Measurements from ENCODE around the gene TXNRD1. TPM values are rescaled to one million over a fixed set of nuclear protein-coding genes. Genes with fewer than 3 reads are reported as not detected.

TXNRD1 gene
- total RNA-seq, 1 experiment from 2014 or later: 327 TPM

DNA sequence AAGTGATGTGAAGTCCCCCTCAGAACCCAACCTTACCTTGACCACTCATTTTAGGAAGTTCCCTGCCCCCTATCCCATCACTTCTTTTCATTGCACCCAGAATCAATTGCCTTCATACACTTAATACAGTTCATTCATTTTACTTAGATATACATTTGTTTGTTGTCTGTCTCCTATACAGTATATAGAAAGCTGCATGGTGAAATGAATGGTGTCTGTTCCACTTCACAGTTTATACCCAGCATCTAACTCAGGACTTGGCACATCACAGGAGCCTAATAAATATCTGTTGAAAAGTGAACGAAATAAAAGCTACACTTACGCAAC lies 38.3 kb upstream of the TXNRD1 start:
- DNase-seq (ENCODE audit: low read depth, low spot score): no peak
- ChIA-PET CTCF (interaction anchor here (0.5 to 0.7 kb wide), 2 partner anchors 17 to 289 kb away, joined by 3 read pairs; no protein-coding TSS in a partner anchor), POLR2A (no interaction called here), RAD21 (ENCODE audit: low non-redundant PET in 1 of 2, low total read pairs in 2 of 2, uncharacterized antibody in 2 of 2, unreplicated experiment in 2 of 2) (interaction anchor here in 1 of 2 experiments (0.6 kb wide), 1 partner anchor 189 kb away, joined by 3 read pairs; no protein-coding TSS in a partner anchor)
- TF ChIP-seq YY1 (IDR thresholded peaks at IDR 0.05; ENCODE audit: extremely low read depth, insufficient replicate concordance, low read depth, low read length): no peak
- Histone ChIP-seq H3K9ac (ENCODE audit: low read length) (no peak overlapping the region), H3K4me1 (ENCODE audit: control insufficient read depth in 1 of 2, insufficient read depth in 2 of 2, low read length in 2 of 2) (peaks cover 16 to 23% of the 10 kb centered on the region in 2 experiments; a peak in 3 of 4 replicates), H3K36me3 (ENCODE audit: control insufficient read depth in 1 of 2, insufficient read depth in 2 of 2, low read length in 2 of 2) (no peaks in the 10 kb centered on the region), H3K4me3 (replicated peaks in 1 of 2; ENCODE audit: low read depth in 1 of 2, low read length in 2 of 2) (no peak overlapping the region), H3K27me3 (ENCODE audit: insufficient read depth, low read length) (no peaks in the 10 kb centered on the region), H3K27ac (ENCODE audit: low read depth, low read length) (no peak overlapping the region; the same call in 1 of the 2 replicates), H3K9me2 (ENCODE audit: insufficient read depth) (no peaks in the 10 kb centered on the region), H3K79me2 (ENCODE audit: insufficient read depth, low read length) (no peaks in the 10 kb centered on the region), H4K20me1 (ENCODE audit: insufficient read depth) (no peaks in the 10 kb centered on the region), H3K4me2 (ENCODE audit: low read length) (peak overlapping the region; percentile 47), H3K9me3 (ENCODE audit: control insufficient read depth in 1 of 2, insufficient read depth in 1 of 2, low read depth in 1 of 2, low read length in 2 of 2) (no peaks in the 10 kb centered on the region), H2AFZ (ENCODE audit: low read depth, low read length, poor library complexity, severe bottlenecking) (peak overlapping the region; percentile 99)
- ATAC-seq: peak; percentile 53
- BruUV-seq (replicated peaks): no TSS peak
- intact Hi-C loops (cut with micrococcal nuclease): no loop called here

DNA sequence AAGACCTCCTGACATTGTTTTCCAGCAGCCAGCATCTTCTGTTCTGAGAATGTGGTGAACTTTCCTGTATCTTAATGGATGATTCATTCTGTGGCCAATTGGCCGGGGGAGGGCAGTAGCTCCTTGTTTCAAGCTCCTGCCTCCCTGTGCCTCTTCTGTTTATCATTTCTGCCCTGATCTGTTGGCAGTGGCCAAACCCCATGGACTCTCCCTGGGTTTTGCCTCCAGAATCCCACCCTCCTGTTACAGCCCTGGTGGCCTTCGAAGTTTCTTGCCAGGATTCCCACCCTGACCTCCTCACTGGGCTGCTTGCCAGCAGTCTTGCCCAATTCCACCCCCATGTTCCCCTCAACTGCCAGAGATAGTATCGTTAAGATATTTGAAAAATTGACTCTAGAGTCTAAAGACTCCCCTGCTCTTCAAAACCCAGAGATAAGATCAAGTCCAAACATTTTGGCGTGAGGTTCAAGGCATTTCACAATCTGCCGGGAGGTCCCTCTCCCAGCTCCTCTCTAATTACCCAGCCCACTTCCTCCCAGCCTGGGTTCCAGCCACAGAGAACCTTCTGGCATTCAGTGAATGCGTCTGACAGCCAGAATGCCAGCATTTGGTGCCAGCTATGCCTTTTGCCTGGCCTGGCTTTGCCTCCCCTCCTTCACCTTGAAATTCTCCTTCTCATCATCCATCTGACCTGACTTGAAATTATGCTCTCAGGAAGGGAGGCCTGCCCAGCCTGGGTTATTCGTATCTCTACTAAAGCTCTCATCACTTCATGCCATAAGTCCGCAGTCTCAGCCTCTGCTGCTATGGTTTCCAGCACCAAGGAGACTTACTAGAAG lies 37.7 kb upstream of the TXNRD1 start:
- H3K36me3 ChIP-seq (ENCODE audit: control insufficient read depth in 1 of 2, insufficient read depth in 2 of 2, low read length in 2 of 2): no peaks in the 10 kb centered on the region
- peak; percentile 26; the same call in 1 of the 2 replicates for TF ChIP-seq FOSL1 (IDR thresholded peaks at IDR 0.05; ENCODE audit: low read depth)
- no peak for TF ChIP-seq POLR2A (IDR thresholded peaks at IDR 0.05; ENCODE audit: borderline replicate concordance, extremely low read depth, insufficient read depth, insufficient read length)
- 0 out of 2 replicates have a peak, but pooled peaks have one; percentile 45 for TF ChIP-seq CEBPB (IDR thresholded peaks at IDR 0.05; ENCODE audit: low read depth)
- no peak for TF ChIP-seq SIN3A (IDR thresholded peaks at IDR 0.05; ENCODE audit: low read depth)
- TF ChIP-seq JUND (IDR thresholded peaks at IDR 0.05): peak; percentile 30; the same call in 1 of the 2 replicates
- TF ChIP-seq, protein P1, sequence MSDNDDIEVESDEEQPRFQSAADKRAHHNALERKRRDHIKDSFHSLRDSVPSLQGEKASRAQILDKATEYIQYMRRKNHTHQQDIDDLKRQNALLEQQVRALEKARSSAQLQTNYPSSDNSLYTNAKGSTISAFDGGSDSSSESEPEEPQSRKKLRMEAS (IDR thresholded peaks at IDR 0.05): no peak
- TF ChIP-seq EGR1 (IDR thresholded peaks at IDR 0.05; ENCODE audit: low read depth): no peak
- TF ChIP-seq, protein P2, sequence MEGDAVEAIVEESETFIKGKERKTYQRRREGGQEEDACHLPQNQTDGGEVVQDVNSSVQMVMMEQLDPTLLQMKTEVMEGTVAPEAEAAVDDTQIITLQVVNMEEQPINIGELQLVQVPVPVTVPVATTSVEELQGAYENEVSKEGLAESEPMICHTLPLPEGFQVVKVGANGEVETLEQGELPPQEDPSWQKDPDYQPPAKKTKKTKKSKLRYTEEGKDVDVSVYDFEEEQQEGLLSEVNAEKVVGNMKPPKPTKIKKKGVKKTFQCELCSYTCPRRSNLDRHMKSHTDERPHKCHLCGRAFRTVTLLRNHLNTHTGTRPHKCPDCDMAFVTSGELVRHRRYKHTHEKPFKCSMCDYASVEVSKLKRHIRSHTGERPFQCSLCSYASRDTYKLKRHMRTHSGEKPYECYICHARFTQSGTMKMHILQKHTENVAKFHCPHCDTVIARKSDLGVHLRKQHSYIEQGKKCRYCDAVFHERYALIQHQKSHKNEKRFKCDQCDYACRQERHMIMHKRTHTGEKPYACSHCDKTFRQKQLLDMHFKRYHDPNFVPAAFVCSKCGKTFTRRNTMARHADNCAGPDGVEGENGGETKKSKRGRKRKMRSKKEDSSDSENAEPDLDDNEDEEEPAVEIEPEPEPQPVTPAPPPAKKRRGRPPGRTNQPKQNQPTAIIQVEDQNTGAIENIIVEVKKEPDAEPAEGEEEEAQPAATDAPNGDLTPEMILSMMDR (IDR thresholded peaks at IDR 0.05 in 2 of 3, conservative IDR thresholded peaks at IDR 0.05 in 1 of 3; ENCODE audit: borderline replicate concordance in 1 of 3, insufficient read depth in 1 of 3, low read depth in 2 of 3, low read length in 2 of 3): peak; percentile 19 to 55 (median 43); a peak in 5 of 6 replicates
- no peak for TF ChIP-seq POLR2AphosphoS5 (IDR thresholded peaks at IDR 0.05; ENCODE audit: low read depth, low read length)
- TF ChIP-seq EZH2 (IDR thresholded peaks at IDR 0.05): no peak
- no peak for TF ChIP-seq YY1 (IDR thresholded peaks at IDR 0.05; ENCODE audit: extremely low read depth, insufficient replicate concordance, low read depth, low read length)
- no peak for TF ChIP-seq ZFX (IDR thresholded peaks at IDR 0.05)
- TF ChIP-seq, protein P3, sequence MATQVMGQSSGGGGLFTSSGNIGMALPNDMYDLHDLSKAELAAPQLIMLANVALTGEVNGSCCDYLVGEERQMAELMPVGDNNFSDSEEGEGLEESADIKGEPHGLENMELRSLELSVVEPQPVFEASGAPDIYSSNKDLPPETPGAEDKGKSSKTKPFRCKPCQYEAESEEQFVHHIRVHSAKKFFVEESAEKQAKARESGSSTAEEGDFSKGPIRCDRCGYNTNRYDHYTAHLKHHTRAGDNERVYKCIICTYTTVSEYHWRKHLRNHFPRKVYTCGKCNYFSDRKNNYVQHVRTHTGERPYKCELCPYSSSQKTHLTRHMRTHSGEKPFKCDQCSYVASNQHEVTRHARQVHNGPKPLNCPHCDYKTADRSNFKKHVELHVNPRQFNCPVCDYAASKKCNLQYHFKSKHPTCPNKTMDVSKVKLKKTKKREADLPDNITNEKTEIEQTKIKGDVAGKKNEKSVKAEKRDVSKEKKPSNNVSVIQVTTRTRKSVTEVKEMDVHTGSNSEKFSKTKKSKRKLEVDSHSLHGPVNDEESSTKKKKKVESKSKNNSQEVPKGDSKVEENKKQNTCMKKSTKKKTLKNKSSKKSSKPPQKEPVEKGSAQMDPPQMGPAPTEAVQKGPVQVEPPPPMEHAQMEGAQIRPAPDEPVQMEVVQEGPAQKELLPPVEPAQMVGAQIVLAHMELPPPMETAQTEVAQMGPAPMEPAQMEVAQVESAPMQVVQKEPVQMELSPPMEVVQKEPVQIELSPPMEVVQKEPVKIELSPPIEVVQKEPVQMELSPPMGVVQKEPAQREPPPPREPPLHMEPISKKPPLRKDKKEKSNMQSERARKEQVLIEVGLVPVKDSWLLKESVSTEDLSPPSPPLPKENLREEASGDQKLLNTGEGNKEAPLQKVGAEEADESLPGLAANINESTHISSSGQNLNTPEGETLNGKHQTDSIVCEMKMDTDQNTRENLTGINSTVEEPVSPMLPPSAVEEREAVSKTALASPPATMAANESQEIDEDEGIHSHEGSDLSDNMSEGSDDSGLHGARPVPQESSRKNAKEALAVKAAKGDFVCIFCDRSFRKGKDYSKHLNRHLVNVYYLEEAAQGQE (IDR thresholded peaks at IDR 0.05; ENCODE audit: low read depth): no peak

More for the DNA sequence above, 37.7 kb upstream of the TXNRD1 start:
- DNase-seq (ENCODE audit: low read depth, low spot score) (peak; percentile 33), ATAC-seq (peak; percentile 92)
- Histone ChIP-seq H3K9me2 (ENCODE audit: insufficient read depth) (no peaks in the 10 kb centered on the region), H3K79me2 (ENCODE audit: insufficient read depth, low read length) (no peaks in the 10 kb centered on the region), H3K4me3 (replicated peaks in 1 of 2; ENCODE audit: low read depth in 1 of 2, low read length in 2 of 2) (no peak overlapping the region), H3K9ac (ENCODE audit: low read length) (no peak overlapping the region), H3K9me3 (ENCODE audit: control insufficient read depth in 1 of 2, insufficient read depth in 1 of 2, low read depth in 1 of 2, low read length in 2 of 2) (no peaks in the 10 kb centered on the region), H4K20me1 (ENCODE audit: insufficient read depth) (no peaks in the 10 kb centered on the region), H3K4me1 (ENCODE audit: control insufficient read depth in 1 of 2, insufficient read depth in 2 of 2, low read length in 2 of 2) (peaks cover 16 to 24% of the 10 kb centered on the region in 2 experiments; a peak in 3 of 4 replicates), H3K27ac (ENCODE audit: low read depth, low read length) (peak overlapping the region; percentile 41; the same call in 1 of the 2 replicates), H3K27me3 (ENCODE audit: insufficient read depth, low read length) (no peaks in the 10 kb centered on the region), H3K4me2 (ENCODE audit: low read length) (peak overlapping the region; percentile 47), H2AFZ (ENCODE audit: low read depth, low read length, poor library complexity, severe bottlenecking) (peak overlapping the region; percentile 99)
- RAD21 ChIA-PET (ENCODE audit: low non-redundant PET in 1 of 2, low total read pairs in 2 of 2, uncharacterized antibody in 2 of 2, unreplicated experiment in 2 of 2): interaction anchor here in 1 of 2 experiments (0.6 kb wide), 1 partner anchor 188 kb away, joined by 3 read pairs; no protein-coding TSS in a partner anchor
- no TSS peak for BruUV-seq (replicated peaks)
- intact Hi-C loops (cut with micrococcal nuclease): no loop called here
- CTCF ChIA-PET: interaction anchor here (0.7 kb wide), 1 partner anchor 288 kb away, joined by 3 read pairs; no protein-coding TSS in a partner anchor
- POLR2A ChIA-PET: no interaction called here
